Fibroblast of lung (primary cell): ENCODE data around the gene ANAPC16. TPM values are rescaled to one million over a fixed set of nuclear protein-coding genes. Genes with fewer than 3 reads are reported as not detected.

Experiments used
- DNase-seq, 2 donors: peaks; one replicate each; pipeline versions ENCODE4 v3.0.0 to v3.0.0-alpha.2; 2010; ENCODE audit warnings: low read depth in 2 of 2
- H2AFZ ChIP-seq: 2 replicates; pipeline ENCODE4 v1.5.1; 2012; ENCODE audit warnings: low read length, control low read depth, inconsistent platforms
- H3K27ac ChIP-seq: 2 replicates; pipeline ENCODE4 v1.5.1; 2011; ENCODE audit warnings: low read length, control low read depth; ENCODE audit not compliant: insufficient read depth
- H3K27me3 ChIP-seq: 2 replicates; pipeline ENCODE4 v1.5.1; 2011; ENCODE audit warnings: mild to moderate bottlenecking, low read length; ENCODE audit not compliant: control insufficient read depth, insufficient read depth
- H3K36me3 ChIP-seq: 2 replicates; pipeline ENCODE4 v1.5.1; 2011; ENCODE audit warnings: low read length; ENCODE audit not compliant: control insufficient read depth, insufficient read depth
- H3K4me1 ChIP-seq: 2 replicates; pipeline ENCODE4 v1.5.1; 2011; ENCODE audit warnings: low read length; ENCODE audit not compliant: control insufficient read depth, insufficient read depth; ENCODE audit errors: extremely low read depth
- H3K4me2 ChIP-seq: 2 replicates; pipeline ENCODE4 v1.5.1; 2011; ENCODE audit warnings: low read length, control low read depth; ENCODE audit not compliant: insufficient read depth; ENCODE audit errors: extremely low read depth
- H3K4me3 ChIP-seq, 4 experiments: fragments of 200-600 bp in 1 of 4; sonication (generic) in 1 of 4; replicated peaks in 1 of 4; 2 replicates each; pipeline ENCODE4 v1.5.1; 2011 to 2016; ENCODE audit warnings: low read length in 4 of 4, low read depth in 3 of 4, mild to moderate bottlenecking in 3 of 4, control low read depth in 2 of 4, inconsistent platforms in 1 of 4, mixed read lengths in 1 of 4; ENCODE audit not compliant: insufficient read depth in 1 of 4; ENCODE audit errors: control extremely low read depth in 1 of 4
- H3K79me2 ChIP-seq: 2 replicates; pipeline ENCODE4 v1.5.1; 2012; ENCODE audit warnings: mild to moderate bottlenecking, low read length, inconsistent platforms; ENCODE audit not compliant: control insufficient read depth, insufficient read depth
- H3K9ac ChIP-seq: 2 replicates; pipeline ENCODE4 v1.5.1; 2011; ENCODE audit warnings: mild to moderate bottlenecking, low read length, control low read depth; ENCODE audit not compliant: insufficient read depth
- H3K9me3 ChIP-seq: 2 replicates; pipeline ENCODE4 v1.5.1; 2012; ENCODE audit warnings: low read depth, low read length; ENCODE audit not compliant: control insufficient read depth, insufficient read depth
- H4K20me1 ChIP-seq: 2 replicates; pipeline ENCODE4 v1.5.1; 2011; ENCODE audit warnings: low read length; ENCODE audit not compliant: control insufficient read depth, insufficient read depth; ENCODE audit errors: extremely low read depth
- EZH2 ChIP-seq: IDR thresholded peaks from 2 replicates; pipeline ENCODE4 v1.5.1; 2012; ENCODE audit warnings: low read length, control low read depth, mild to moderate bottlenecking; ENCODE audit errors: missing control alignments
- polyA plus RNA-seq, 2 donors: library from polyadenylated mRNA; depleted of rRNA in 1 of 2; stranded (reverse) in 1 of 2; unstranded in 1 of 2; fragments of >200 nt; gene quantifications; 2 replicates each; pipeline ENCODE4 v1.2.1, GENCODE V29; 2011 to 2012; ENCODE audit warnings: missing spikeins in 1 of 2
- total RNA-seq: library from RNA; depleted of rRNA; stranded (reverse); fragments of >200 nt; gene quantifications from 2 replicates; pipeline ENCODE4 v1.2.1, GENCODE V29; 2014
- TF ChIP-seq, protein P1 (sequence below), 2 donors: IDR thresholded peaks in 1 of 2; conservative IDR thresholded peaks in 1 of 2; 1 replicate in 1 of 2; 2 replicates in 1 of 2; pipeline ENCODE4 v1.5.1; 2011 to 2012; ENCODE audit warnings: low read length in 2 of 2, control low read depth in 1 of 2, inconsistent platforms in 1 of 2, low read depth in 1 of 2, mild to moderate bottlenecking in 1 of 2

The ANAPC16 gene
- total and polyA plus RNA-seq, 2 donors (not counting 1 experiment from before 2014, with no cell fraction given) = 47.2 to 73.6 TPM

DNA sequence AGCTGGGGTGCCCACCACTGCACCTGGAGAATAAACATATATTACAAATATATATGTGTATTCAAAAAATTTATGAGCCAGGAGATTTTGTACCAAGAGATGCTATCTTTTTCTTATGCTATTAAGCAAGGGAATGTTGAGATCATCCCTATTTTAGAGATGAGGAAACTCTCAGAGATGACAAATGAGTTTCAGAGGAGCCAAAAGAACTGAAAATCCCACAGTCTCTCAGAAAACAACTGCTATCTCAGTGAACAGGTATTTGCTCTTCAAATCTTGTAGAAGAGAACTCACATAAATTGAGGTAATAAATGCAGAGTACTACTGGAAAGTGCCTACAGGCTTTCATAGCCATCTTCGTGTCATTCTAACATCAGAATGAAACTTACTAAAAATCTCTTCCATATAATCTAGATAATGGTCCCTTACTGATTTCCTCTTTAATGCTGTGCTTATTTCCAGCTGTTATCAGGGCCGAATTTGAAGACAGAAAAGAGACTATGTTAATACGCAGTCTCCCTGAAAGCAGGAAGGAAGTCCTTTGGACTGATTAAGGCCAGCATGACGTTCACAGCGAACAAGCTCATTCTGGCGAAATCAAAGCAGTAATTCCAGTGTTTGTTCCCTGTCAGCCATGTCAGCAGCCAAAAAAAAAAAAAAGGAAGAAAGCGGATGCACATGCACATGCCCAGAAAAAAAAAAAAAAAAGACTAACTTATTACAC, 29.4 kb upstream of the ANAPC16 start:
- Histone ChIP-seq H3K36me3 (no peaks in the 10 kb centered on the region), H3K27me3 (no peaks in the 10 kb centered on the region), H3K4me1 (no peaks in the 10 kb centered on the region), H3K27ac (peak overlapping the region; percentile 22), H2AFZ (peak overlapping the region; percentile 84), H3K79me2 (no peaks in the 10 kb centered on the region), H3K4me3 (no peak overlapping the region), H3K9me3 (no peaks in the 10 kb centered on the region), H3K4me2 (peak overlapping the region; percentile 48), H3K9ac (peak overlapping the region; percentile 16), H4K20me1 (no peaks in the 10 kb centered on the region)
- DNase-seq = peak; percentile 25 to 59
- TF ChIP-seq EZH2 = no peak
- TF ChIP-seq, protein P1, sequence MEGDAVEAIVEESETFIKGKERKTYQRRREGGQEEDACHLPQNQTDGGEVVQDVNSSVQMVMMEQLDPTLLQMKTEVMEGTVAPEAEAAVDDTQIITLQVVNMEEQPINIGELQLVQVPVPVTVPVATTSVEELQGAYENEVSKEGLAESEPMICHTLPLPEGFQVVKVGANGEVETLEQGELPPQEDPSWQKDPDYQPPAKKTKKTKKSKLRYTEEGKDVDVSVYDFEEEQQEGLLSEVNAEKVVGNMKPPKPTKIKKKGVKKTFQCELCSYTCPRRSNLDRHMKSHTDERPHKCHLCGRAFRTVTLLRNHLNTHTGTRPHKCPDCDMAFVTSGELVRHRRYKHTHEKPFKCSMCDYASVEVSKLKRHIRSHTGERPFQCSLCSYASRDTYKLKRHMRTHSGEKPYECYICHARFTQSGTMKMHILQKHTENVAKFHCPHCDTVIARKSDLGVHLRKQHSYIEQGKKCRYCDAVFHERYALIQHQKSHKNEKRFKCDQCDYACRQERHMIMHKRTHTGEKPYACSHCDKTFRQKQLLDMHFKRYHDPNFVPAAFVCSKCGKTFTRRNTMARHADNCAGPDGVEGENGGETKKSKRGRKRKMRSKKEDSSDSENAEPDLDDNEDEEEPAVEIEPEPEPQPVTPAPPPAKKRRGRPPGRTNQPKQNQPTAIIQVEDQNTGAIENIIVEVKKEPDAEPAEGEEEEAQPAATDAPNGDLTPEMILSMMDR (conservative IDR thresholded peaks at IDR 0.05 in 1 of 2, IDR thresholded peaks at IDR 0.05 in 1 of 2; ENCODE audit: low read depth in 1 of 2, low read length in 2 of 2) = no peak

DNA sequence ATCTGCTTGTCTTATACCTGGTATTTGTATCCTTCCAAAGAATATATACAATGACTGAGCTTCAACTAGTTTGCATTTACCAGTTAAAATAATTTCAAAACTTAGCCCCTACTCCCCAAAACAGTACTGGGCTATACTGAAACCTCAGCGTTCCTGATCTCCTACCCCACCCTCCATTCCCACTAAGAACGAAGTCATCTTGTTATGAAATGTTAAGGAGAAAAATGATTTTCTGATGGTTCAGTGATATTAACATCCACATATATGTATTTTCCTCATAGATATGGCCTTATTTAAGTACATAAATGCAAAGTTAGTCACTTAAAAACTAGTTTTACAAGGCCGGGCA, 28.9 kb upstream of the ANAPC16 start:
- Histone ChIP-seq H3K4me1 (no peaks in the 10 kb centered on the region), H3K36me3 (no peaks in the 10 kb centered on the region), H3K79me2 (no peaks in the 10 kb centered on the region), H3K27me3 (no peaks in the 10 kb centered on the region), H3K4me2 (peak overlapping the region; percentile 48), H4K20me1 (no peaks in the 10 kb centered on the region), H3K27ac (peak overlapping the region; percentile 22), H3K9me3 (no peaks in the 10 kb centered on the region), H2AFZ (no peak overlapping the region), H3K9ac (no peak overlapping the region), H3K4me3 (no peak overlapping the region)
- DNase-seq = no peak
- TF ChIP-seq, protein P1 (conservative IDR thresholded peaks at IDR 0.05 in 1 of 2, IDR thresholded peaks at IDR 0.05 in 1 of 2; ENCODE audit: low read depth in 1 of 2, low read length in 2 of 2) = no peak

DNA sequence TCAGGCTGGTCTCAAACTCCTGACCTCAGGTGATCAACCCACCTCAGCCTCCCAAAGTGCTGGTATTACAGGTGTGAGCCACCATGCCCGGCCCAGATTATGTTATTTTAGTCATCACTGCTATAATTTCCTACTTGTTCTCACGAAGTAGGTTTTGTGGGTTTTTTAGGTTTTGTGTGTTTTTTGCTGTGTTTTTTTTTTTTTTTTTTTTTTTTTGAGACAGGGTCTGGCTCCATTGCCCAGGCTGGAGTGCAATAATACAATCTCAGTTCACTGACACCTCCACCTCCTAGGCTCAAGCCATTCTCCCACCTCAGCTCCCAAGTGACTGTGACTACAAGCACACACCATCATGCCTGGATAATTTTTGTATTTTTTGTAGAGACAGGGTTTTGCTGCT, 20.9 kb upstream of the ANAPC16 start:
- no peak for TF ChIP-seq EZH2
- TF ChIP-seq, protein P1 (conservative IDR thresholded peaks at IDR 0.05 in 1 of 2, IDR thresholded peaks at IDR 0.05 in 1 of 2; ENCODE audit: low read depth in 1 of 2, low read length in 2 of 2) = no peak
- H4K20me1 ChIP-seq = no peaks in the 10 kb centered on the region
- no peaks in the 10 kb centered on the region for H3K4me1 ChIP-seq
- H2AFZ ChIP-seq = no peak overlapping the region
- H3K27me3 ChIP-seq = no peaks in the 10 kb centered on the region
- DNase-seq = no peak
- no peak overlapping the region for H3K4me2 ChIP-seq
- no peaks in the 10 kb centered on the region for H3K36me3 ChIP-seq
- H3K27ac ChIP-seq = no peak overlapping the region
- H3K9ac ChIP-seq = no peak overlapping the region
- H3K9me3 ChIP-seq = no peaks in the 10 kb centered on the region
- no peak overlapping the region for H3K4me3 ChIP-seq
- H3K79me2 ChIP-seq = no peaks in the 10 kb centered on the region
